Measurements from ENCODE around the gene GPR150. TPM values are rescaled to one million over a fixed set of nuclear protein-coding genes. Genes with fewer than 3 reads are reported as not detected.

GPR150 gene
- total and polyA plus RNA-seq, 10 of the 15 experiments (the other 5 are each of a cell fraction or from before 2014, with no cell fraction given) = 0.08 to 1.1 (median 0.37) TPM; not detected in 1

GRCh38 chr5:95638632-95639031, 18.7 kb downstream of the GPR150 start (continued):
- TF ChIP-seq EP300 (IDR thresholded peaks at IDR 0.05; ENCODE audit: borderline replicate concordance in 1 of 2, control insufficient read depth in 1 of 2, low read depth in 2 of 2, low read length in 2 of 2) = no peak

GRCh38 chr5:95641741-95642220, 21.9 kb downstream of the GPR150 start:
- SMC1A ChIA-PET (ENCODE audit: uncharacterized antibody, unreplicated experiment) = interaction anchor here (1.0 to 7.6 kb wide), 17 partner anchors 8 to 204 kb away, joined by 3 to 168 read pairs (median 4); no protein-coding TSS in a partner anchor
- BruUV-seq (replicated peaks) = no TSS peak
- CTCF ChIA-PET = interaction anchor here (0.6 to 8.5 kb wide), 9 partner anchors 11 to 695 kb away, joined by 3 to 206 read pairs (median 6); no protein-coding TSS in a partner anchor
- 84% methylated on average over 5 of the region's 5 CpGs for WGBS (ENCODE audit: insufficient coverage, insufficient replicate concordance, low lambda C conversion rate, missing lambda C conversion rate)
- no peak overlapping the region for H3K9ac ChIP-seq (ENCODE audit: control insufficient read depth, insufficient read depth, low read length)
- POLR2A ChIA-PET = interaction anchor here (0.5 kb wide), 1 partner anchor 78 kb away, joined by 5 read pairs; no protein-coding TSS in a partner anchor
- intact Hi-C loops (cut with micrococcal nuclease; ENCODE audit: unreplicated experiment) (loop anchor here (10.0 kb wide), 2 partner anchors 313 to 693 kb away; no protein-coding TSS in a partner anchor), in situ Hi-C loops (cut with MboI) (no loop called here)
- ATAC-seq (no peak), DNase-seq (ENCODE audit: low read depth, low spot score) (no peak), FAIRE-seq (no peak)
- H3K4me2 ChIP-seq (ENCODE audit: control insufficient read depth, insufficient read depth) = no peak overlapping the region
- no peaks in the 10 kb centered on the region for H3K27me3 ChIP-seq (replicated peaks in 1 of 2; ENCODE audit: control insufficient read depth in 2 of 2, insufficient read depth in 2 of 2, low read length in 1 of 2)
- RAD21 ChIA-PET (ENCODE audit: unreplicated experiment) = interaction anchor here (0.9 to 7.4 kb wide), 8 partner anchors 11 to 695 kb away, joined by 3 to 98 read pairs (median 6); no protein-coding TSS in a partner anchor
- H3K4me3 ChIP-seq = no peak overlapping the region
- no peaks in the 10 kb centered on the region for H3K79me2 ChIP-seq (ENCODE audit: control insufficient read depth, insufficient read depth, low read length)
- no peaks in the 10 kb centered on the region for H3K9me3 ChIP-seq (replicated peaks; ENCODE audit: control insufficient read depth, insufficient read depth, low read length)
- H3K36me3 ChIP-seq (ENCODE audit: control insufficient read depth in 2 of 2, insufficient read depth in 2 of 2, low read length in 1 of 2) = no peaks in the 10 kb centered on the region
- no peaks in the 10 kb centered on the region for H4K20me1 ChIP-seq (ENCODE audit: control insufficient read depth, insufficient read depth)
- no peaks in the 10 kb centered on the region; the same call in 1 of the 2 replicates for H3K4me1 ChIP-seq (ENCODE audit: control insufficient read depth, insufficient read depth, low read length)
- no peak overlapping the region for H2AFZ ChIP-seq (ENCODE audit: control insufficient read depth, low read depth, low read length)
- H3K27ac ChIP-seq (ENCODE audit: control insufficient read depth, insufficient read depth) = no peak overlapping the region
- TF ChIP-seq NRF1 (conservative IDR thresholded peaks at IDR 0.05; ENCODE audit: low read depth, low read length) (no peak), TCF7 (IDR thresholded peaks at IDR 0.05; ENCODE audit: borderline replicate concordance) (no peak), ZBTB4 (CRISPR knock-in tag; IDR thresholded peaks at IDR 0.05) (no peak), ZBTB33 (IDR thresholded peaks at IDR 0.05) (no peak), NFXL1 (IDR thresholded peaks at IDR 0.05; ENCODE audit: borderline replicate concordance) (no peak), SP1 (IDR thresholded peaks at IDR 0.05; ENCODE audit: low read depth, low read length) (no peak), ZNF592 (IDR thresholded peaks at IDR 0.05) (no peak), RAD51 (IDR thresholded peaks at IDR 0.05) (no peak), FOXM1 (IDR thresholded peaks at IDR 0.05; ENCODE audit: low read depth, low read length) (no peak), ZNF217 (IDR thresholded peaks at IDR 0.05) (no peak), CHD2 (IDR thresholded peaks at IDR 0.05; ENCODE audit: borderline replicate concordance, low read depth, low read length) (no peak)

Measured in GM12878 (cell line).